OCI-LY7 (cell line): ENCODE measurements around the gene SMOC2. TPM values are rescaled to one million over a fixed set of nuclear protein-coding genes. Genes with fewer than 3 reads are reported as not detected.

ENCODE experiments used
- BruUV-seq: library from RNA; stranded (reverse); fragments of 400-500 nt; replicated peaks from 2 replicates; lab custom pipeline; 2021; lab: Mats Ljungman, UMichigan
- CTCF ChIA-PET: fragments of 300-600 bp; sonication (Branson Sonifier 250); formaldehyde crosslinking; loops from one replicate; lab custom pipeline; 2022; ENCODE audit warnings: antibody characterized with exemption; ENCODE audit not compliant: unreplicated experiment; lab: Charles Lee
- POLR2A ChIA-PET: fragments of 300-600 bp; sonication (Branson Sonifier 250); formaldehyde crosslinking; loops from one replicate; lab custom pipeline; 2022; ENCODE audit warnings: antibody characterized with exemption; lab: Charles Lee
- DNase-seq: peaks from one replicate; pipeline ENCODE4 v3.0.0-alpha.2; 2015; ENCODE audit warnings: low spot score
- H2AFZ ChIP-seq: fragments of 200-600 bp; sonication (generic), shearing (Covaris generic); 2 replicates; pipeline ENCODE4 v1.6.1; 2014; ENCODE audit warnings: mild to moderate bottlenecking, antibody characterized with exemption, low read length, moderate library complexity
- H3K27ac ChIP-seq: fragments of 200-600 bp; sonication (generic); 2 replicates; pipeline ENCODE4 v1.5.1; 2014; ENCODE audit warnings: mixed run types, low read depth, mild to moderate bottlenecking, moderate library complexity, low read length, inconsistent platforms; ENCODE audit not compliant: poor library complexity, severe bottlenecking
- H3K36me3 ChIP-seq: fragments of 200-600 bp; sonication (generic); 2 replicates; pipeline ENCODE4 v1.6.1; 2014; ENCODE audit warnings: mild to moderate bottlenecking, antibody characterized with exemption, low read length, moderate library complexity, mixed read lengths; ENCODE audit not compliant: insufficient read depth
- H3K4me1 ChIP-seq: fragments of 200-600 bp; sonication (generic); 2 replicates; pipeline ENCODE4 v1.5.1; 2014; ENCODE audit warnings: mild to moderate bottlenecking, low read length; ENCODE audit not compliant: insufficient read depth, poor library complexity, severe bottlenecking
- H3K4me2 ChIP-seq: fragments of 200-600 bp; sonication (generic); 2 replicates; pipeline ENCODE4 v1.6.1; 2014; ENCODE audit warnings: mild to moderate bottlenecking, low read length
- H3K4me3 ChIP-seq: fragments of 200-600 bp; sonication (generic); 2 replicates; pipeline ENCODE4 v1.5.1; 2014; ENCODE audit warnings: mild to moderate bottlenecking, low read depth, low read length; ENCODE audit not compliant: poor library complexity, severe bottlenecking
- H3K79me2 ChIP-seq: fragments of 200-600 bp; sonication (generic); 2 replicates; pipeline ENCODE4 v1.6.1; 2016; ENCODE audit warnings: low read depth, mild to moderate bottlenecking, low read length, moderate library complexity, mixed read lengths; ENCODE audit not compliant: insufficient read depth
- H3K9me2 ChIP-seq: fragments of 200-600 bp; sonication (generic); 2 replicates; pipeline ENCODE4 v1.6.1; 2016; ENCODE audit warnings: mild to moderate bottlenecking, low read length, mixed read lengths; ENCODE audit not compliant: insufficient read depth
- H3K9me3 ChIP-seq: fragments of 200-600 bp; sonication (generic); 2 replicates; pipeline ENCODE4 v1.6.1; 2014; ENCODE audit warnings: mild to moderate bottlenecking, mixed run types, low read length, mixed read lengths
- H4K20me1 ChIP-seq: fragments of 200-600 bp; sonication (generic); 2 replicates; pipeline ENCODE4 v1.6.1; 2014; ENCODE audit warnings: mild to moderate bottlenecking, antibody characterized with exemption, low read length, moderate library complexity, mixed read lengths; ENCODE audit not compliant: insufficient read depth
- EZH2phosphoT487 ChIP-seq: fragments of 200-600 bp; sonication (generic); IDR thresholded peaks from 2 replicates; pipeline ENCODE4 v1.6.1; 2018; ENCODE audit warnings: low read depth, borderline replicate concordance, mild to moderate bottlenecking, mixed run types, antibody characterized with exemption, low read length, moderate library complexity, mixed read lengths
- intact Hi-C: fragments of 100-400 bp; cut with micrococcal nuclease; formaldehyde crosslinking; loops from one replicate; pipeline ENCODE4 v1.10.0; 2022; ENCODE audit not compliant: unreplicated experiment
- total RNA-seq, 2 experiments: library from RNA; depleted of rRNA in 1 of 2; stranded (reverse); fragments of >200 nt in 1 of 2; shearing (Covaris generic) in 1 of 2; gene quantifications; 2 replicates each; pipeline ENCODE4 v1.2.3, GENCODE V29; 2014 to 2022
- TF ChIP-seq, protein P1 (sequence below): fragments of 200-600 bp; sonication (generic); conservative IDR thresholded peaks from 2 replicates; pipeline ENCODE4 v1.5.1; 2014; ENCODE audit warnings: mild to moderate bottlenecking, antibody characterized with exemption, low read length, moderate library complexity, mixed read lengths

The SMOC2 gene
- total RNA-seq, 2 experiments from 2014 or later = not detected

DNA sequence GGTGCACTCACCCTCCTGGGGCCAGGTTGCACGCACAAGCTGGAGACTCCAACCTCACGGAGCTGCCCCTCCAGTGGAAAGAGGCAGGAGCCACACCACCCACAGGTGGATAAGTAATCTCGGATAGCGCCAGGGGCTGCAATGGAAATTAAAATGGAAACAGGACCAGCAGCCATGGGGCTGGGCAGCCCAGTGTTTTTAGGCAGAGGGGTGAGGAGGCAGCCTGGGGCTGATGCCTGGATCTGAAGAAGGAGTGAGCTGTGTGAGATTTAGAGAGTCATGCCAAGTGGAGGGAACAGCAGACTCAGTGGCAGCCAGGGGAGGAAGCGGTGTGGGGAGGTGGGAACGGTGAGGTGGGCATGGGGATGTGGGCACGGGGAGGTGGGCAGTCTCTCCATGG is 275.6 kb downstream of the SMOC2 start:
- no peak overlapping the region for H2AFZ ChIP-seq
- TF ChIP-seq, protein P1, sequence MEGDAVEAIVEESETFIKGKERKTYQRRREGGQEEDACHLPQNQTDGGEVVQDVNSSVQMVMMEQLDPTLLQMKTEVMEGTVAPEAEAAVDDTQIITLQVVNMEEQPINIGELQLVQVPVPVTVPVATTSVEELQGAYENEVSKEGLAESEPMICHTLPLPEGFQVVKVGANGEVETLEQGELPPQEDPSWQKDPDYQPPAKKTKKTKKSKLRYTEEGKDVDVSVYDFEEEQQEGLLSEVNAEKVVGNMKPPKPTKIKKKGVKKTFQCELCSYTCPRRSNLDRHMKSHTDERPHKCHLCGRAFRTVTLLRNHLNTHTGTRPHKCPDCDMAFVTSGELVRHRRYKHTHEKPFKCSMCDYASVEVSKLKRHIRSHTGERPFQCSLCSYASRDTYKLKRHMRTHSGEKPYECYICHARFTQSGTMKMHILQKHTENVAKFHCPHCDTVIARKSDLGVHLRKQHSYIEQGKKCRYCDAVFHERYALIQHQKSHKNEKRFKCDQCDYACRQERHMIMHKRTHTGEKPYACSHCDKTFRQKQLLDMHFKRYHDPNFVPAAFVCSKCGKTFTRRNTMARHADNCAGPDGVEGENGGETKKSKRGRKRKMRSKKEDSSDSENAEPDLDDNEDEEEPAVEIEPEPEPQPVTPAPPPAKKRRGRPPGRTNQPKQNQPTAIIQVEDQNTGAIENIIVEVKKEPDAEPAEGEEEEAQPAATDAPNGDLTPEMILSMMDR = no peak
- TF ChIP-seq EZH2phosphoT487 = no peak
- intact Hi-C loops = no loop called here
- no peak overlapping the region for H3K4me3 ChIP-seq
- H3K4me2 ChIP-seq = no peak overlapping the region
- no peak overlapping the region for H3K27ac ChIP-seq
- H3K79me2 ChIP-seq = no peaks in the 10 kb centered on the region
- no peaks in the 10 kb centered on the region for H3K36me3 ChIP-seq
- no peaks in the 10 kb centered on the region for H4K20me1 ChIP-seq
- CTCF ChIA-PET = no interaction called here
- DNase-seq = no peak
- H3K9me3 ChIP-seq = no peaks in the 10 kb centered on the region
- no peaks in the 10 kb centered on the region for H3K9me2 ChIP-seq
- POLR2A ChIA-PET = interaction anchor here (1.0 kb wide), 1 partner anchor 46 kb away, joined by 3 read pairs; no protein-coding TSS in a partner anchor
- BruUV-seq = no TSS peak
- no peaks in the 10 kb centered on the region for H3K4me1 ChIP-seq

DNA sequence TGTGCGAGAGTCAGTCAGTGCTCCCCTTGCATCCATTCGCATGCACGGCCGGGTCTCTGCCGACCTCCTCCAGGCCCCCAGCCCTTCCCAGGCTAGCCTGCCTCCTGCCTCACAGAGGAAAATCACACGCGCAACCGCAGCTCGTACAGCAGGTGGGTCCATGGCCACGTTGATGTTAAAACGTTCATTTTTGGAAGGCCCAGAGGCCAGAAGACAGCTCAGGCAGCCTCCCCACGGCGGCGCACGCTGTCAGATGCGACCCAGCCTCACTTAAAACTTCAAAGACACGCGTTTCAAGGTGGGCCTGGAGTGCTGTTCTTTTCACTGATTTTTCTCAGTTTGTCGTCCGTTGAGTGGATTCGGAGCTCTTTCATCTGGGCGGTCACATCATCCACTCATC is 276.5 kb downstream of the SMOC2 start:
- ChIA-PET CTCF (no interaction called here), POLR2A (interaction anchor here (1.0 kb wide), 1 partner anchor 45 kb away, joined by 3 read pairs; no protein-coding TSS in a partner anchor)
- no peaks in the 10 kb centered on the region for H3K4me1 ChIP-seq
- H3K4me2 ChIP-seq = no peak overlapping the region
- H3K79me2 ChIP-seq = no peaks in the 10 kb centered on the region
- no TSS peak for BruUV-seq
- H3K36me3 ChIP-seq = no peaks in the 10 kb centered on the region
- no peak for TF ChIP-seq EZH2phosphoT487
- TF ChIP-seq, protein P1 = no peak
- no peak overlapping the region for H2AFZ ChIP-seq
- H3K9me2 ChIP-seq = no peaks in the 10 kb centered on the region
- H4K20me1 ChIP-seq = no peaks in the 10 kb centered on the region
- no peak overlapping the region for H3K4me3 ChIP-seq
- H3K27ac ChIP-seq = no peak overlapping the region
- no peaks in the 10 kb centered on the region for H3K9me3 ChIP-seq
- no peak for DNase-seq
- intact Hi-C loops = no loop called here

Other genes with a start within 250 kb of the SMOC2 start
- not detected in 2 replicates for gene DACT2, start 121.4 kb upstream of the SMOC2 start, total RNA-seq (2014; rRNA removed; shearing (Covaris generic))
- not detected in 2 replicates for gene DACT2, start 121.4 kb upstream of the SMOC2 start, total RNA-seq (2022)